DMS53 treated with DMSO at 0.1 percent for 48 hours (cell line): ENCODE data around the gene ARHGAP25.

ENCODE experiments used
- DNase-seq: peaks from one replicate; lab custom pipeline; 2025; ENCODE audit not compliant: unreplicated experiment; lab: John Stamatoyannopoulos, UW

ARHGAP25 gene

GRCh38 chr2:68825866-68826265 is 91.3 kb downstream of the ARHGAP25 start:
- DNase-seq = no peak

GRCh38 chr2:68827666-68828065 is 93.1 kb downstream of the ARHGAP25 start:
- no peak for DNase-seq

- no peak for DNase-seq
Measured at GRCh38 chr2:68828887-68829708, 94.5 kb downstream of the ARHGAP25 start.

GRCh38 chr2:68829749-68830148 is 95.1 kb downstream of the ARHGAP25 start:
- DNase-seq = no peak

- no peak for DNase-seq
Measured at GRCh38 chr2:68831686-68832232, 97.1 kb downstream of the ARHGAP25 start.

GRCh38 chr2:68832233-68832869 is 97.7 kb downstream of the ARHGAP25 start:
- peak; percentile 88 for DNase-seq

- DNase-seq = no peak
Measured at GRCh38 chr2:68833162-68833561, 98.6 kb downstream of the ARHGAP25 start.

GRCh38 chr2:68834737-68835376 is 100.2 kb downstream of the ARHGAP25 start:
- no peak for DNase-seq

- no peak for DNase-seq
Measured at GRCh38 chr2:68835621-68836020, 101.0 kb downstream of the ARHGAP25 start.

GRCh38 chr2:68837164-68837860 is 102.7 kb downstream of the ARHGAP25 start:
- DNase-seq = peak; percentile 71

- no peak for DNase-seq
Measured at GRCh38 chr2:68837861-68838341, 103.3 kb downstream of the ARHGAP25 start.

GRCh38 chr2:68838641-68839040 is 104.0 kb downstream of the ARHGAP25 start:
- no peak for DNase-seq

- peak; percentile 53 for DNase-seq
Measured at GRCh38 chr2:68839260-68839833, 104.7 kb downstream of the ARHGAP25 start.

- DNase-seq = no peak
Measured at GRCh38 chr2:68845043-68845442, 110.4 kb downstream of the ARHGAP25 start.

GRCh38 chr2:68846091-68846490 is 111.5 kb downstream of the ARHGAP25 start:
- no peak for DNase-seq

GRCh38 chr2:68847751-68848150 is 113.1 kb downstream of the ARHGAP25 start:
- DNase-seq = peak; percentile 41

GRCh38 chr2:68849579-68850030 is 115.0 kb downstream of the ARHGAP25 start:
- peak; percentile 84 for DNase-seq

- DNase-seq = no peak
Measured at GRCh38 chr2:68850524-68850923, 115.9 kb downstream of the ARHGAP25 start.

GRCh38 chr2:68853035-68853434 is 118.4 kb downstream of the ARHGAP25 start:
- DNase-seq = no peak

GRCh38 chr2:68853915-68854314 is 119.3 kb downstream of the ARHGAP25 start:
- no peak for DNase-seq
